Neural cell (in vitro differentiated cells): ENCODE results near the gene NR1H3. TPM values are rescaled to one million over a fixed set of nuclear protein-coding genes. Genes with fewer than 3 reads are reported as not detected.

Source experiments
- H2AFZ ChIP-seq: fragments of 200-600, 300-800 bp; sonication (generic), shearing (Covaris generic); 2 replicates; pipeline ENCODE4 v1.6.0; 2014; ENCODE audit warnings: low read depth, mild to moderate bottlenecking, antibody characterized with exemption, low read length, moderate library complexity
- H3F3A ChIP-seq: fragments of 200-600 bp; shearing (Covaris generic); 2 replicates; pipeline ENCODE4 v1.6.1; 2016; ENCODE audit warnings: mild to moderate bottlenecking, moderate library complexity, mixed read lengths, antibody characterized with exemption, low read length; ENCODE audit not compliant: insufficient read depth, poor library complexity, severe bottlenecking
- H3K27ac ChIP-seq: fragments of 200-600, 300-800 bp; sonication (generic), shearing (Covaris generic); 2 replicates; pipeline ENCODE4 v1.5.1; 2014; ENCODE audit warnings: mild to moderate bottlenecking, low read length, moderate library complexity
- H3K27me3 ChIP-seq: fragments of 300-800, 200-600 bp; sonication (generic), shearing (Covaris generic); 2 replicates; pipeline ENCODE4 v1.6.0; 2014; ENCODE audit warnings: mild to moderate bottlenecking, low read depth, low read length, moderate library complexity; ENCODE audit not compliant: insufficient read depth
- H3K36me3 ChIP-seq: fragments of 300-800, 200-600 bp; sonication (generic), shearing (Covaris generic); 2 replicates; pipeline ENCODE4 v1.5.1; 2014; ENCODE audit warnings: mild to moderate bottlenecking, antibody characterized with exemption, low read length, moderate library complexity; ENCODE audit not compliant: insufficient read depth
- H3K4me2 ChIP-seq: fragments of 300-800, 200-600 bp; sonication (generic), shearing (Covaris generic); 2 replicates; pipeline ENCODE4 v1.6.0; 2014; ENCODE audit warnings: mild to moderate bottlenecking, low read length
- H3K4me3 ChIP-seq: fragments of 300-800, 200-600 bp; sonication (generic), shearing (Covaris generic); 2 replicates; pipeline ENCODE4 v1.5.1; 2014; ENCODE audit warnings: mild to moderate bottlenecking, low read length, moderate library complexity
- H3K79me2 ChIP-seq: fragments of 200-600 bp; shearing (Covaris generic); replicated peaks from 2 replicates; pipeline ENCODE4 v1.6.0; 2014; ENCODE audit warnings: mild to moderate bottlenecking, low read length, moderate library complexity; ENCODE audit not compliant: insufficient read depth
- H3K9ac ChIP-seq: fragments of 300-800, 200-600 bp; sonication (generic), shearing (Covaris generic); 2 replicates; pipeline ENCODE4 v1.6.1; 2016; ENCODE audit warnings: mild to moderate bottlenecking, low read length, mixed read lengths
- H3K9me2 ChIP-seq: fragments of 200-600 bp; shearing (Covaris generic); 2 replicates; pipeline ENCODE4 v1.6.1; 2016; ENCODE audit warnings: mild to moderate bottlenecking, low read length, mixed read lengths; ENCODE audit not compliant: insufficient read depth
- H3K9me3 ChIP-seq: fragments of 200-600, 300-800 bp; sonication (generic), shearing (Covaris generic); 2 replicates; pipeline ENCODE4 v1.6.1; 2016; ENCODE audit warnings: mild to moderate bottlenecking, mixed run types, low read length, moderate library complexity, mixed read lengths
- H4K20me1 ChIP-seq: fragments of 200-600 bp; shearing (Covaris generic); 2 replicates; pipeline ENCODE4 v1.6.1; 2016; ENCODE audit warnings: mild to moderate bottlenecking, mixed run types; ENCODE audit not compliant: insufficient read depth
- CTCF ChIP-seq: fragments of 450-650 bp; IDR thresholded peaks from 2 replicates; pipeline ENCODE4 v1.5.1; 2014; ENCODE audit warnings: antibody characterized with exemption, mild to moderate bottlenecking, moderate library complexity; ENCODE audit not compliant: poor library complexity, severe bottlenecking
- EP300 ChIP-seq: fragments of 450-650 bp; conservative IDR thresholded peaks from 2 replicates; pipeline ENCODE4 v1.6.1; 2014; ENCODE audit warnings: antibody characterized with exemption, mild to moderate bottlenecking, moderate library complexity; ENCODE audit not compliant: poor library complexity, severe bottlenecking
- EZH2 ChIP-seq: fragments of 200-600, 300-800 bp; shearing (Covaris generic), sonication (generic); IDR thresholded peaks from 2 replicates; pipeline ENCODE4 v1.6.1; 2014; ENCODE audit warnings: antibody characterized with exemption, low read length, borderline replicate concordance, mild to moderate bottlenecking; ENCODE audit not compliant: insufficient read depth, poor library complexity, severe bottlenecking
- MXI1 ChIP-seq: fragments of 450-650 bp; conservative IDR thresholded peaks from 2 replicates; pipeline ENCODE4 v1.6.1; 2014; ENCODE audit warnings: antibody characterized with exemption, mild to moderate bottlenecking; ENCODE audit not compliant: poor library complexity, severe bottlenecking
- POLR2AphosphoS5 ChIP-seq: IDR thresholded peaks from 2 replicates; pipeline ENCODE4 v1.6.1; 2012
- RAD21 ChIP-seq: fragments of 450-650 bp; conservative IDR thresholded peaks from 2 replicates; pipeline ENCODE4 v1.6.1; 2014; ENCODE audit warnings: antibody characterized with exemption, mild to moderate bottlenecking, moderate library complexity
- REST ChIP-seq: IDR thresholded peaks from 2 replicates; pipeline ENCODE4 v1.6.1; 2012; ENCODE audit warnings: borderline replicate concordance
- SMC3 ChIP-seq: fragments of 450-650 bp; conservative IDR thresholded peaks from 2 replicates; pipeline ENCODE4 v1.6.1; 2014; ENCODE audit warnings: antibody characterized with exemption, mild to moderate bottlenecking, moderate library complexity; ENCODE audit not compliant: poor library complexity
- TAF1 ChIP-seq: IDR thresholded peaks from 2 replicates; pipeline ENCODE4 v1.6.1; 2012; ENCODE audit warnings: low read depth
- polyA plus RNA-seq: library from polyadenylated mRNA; depleted of rRNA; stranded (reverse); fragments of >200 nt; gene quantifications from 2 replicates; pipeline ENCODE4 v1.2.3, GENCODE V29; 2014

NR1H3 gene
- polyA plus RNA-seq, 1 donor from 2014 or later = 7.7 TPM

DNA sequence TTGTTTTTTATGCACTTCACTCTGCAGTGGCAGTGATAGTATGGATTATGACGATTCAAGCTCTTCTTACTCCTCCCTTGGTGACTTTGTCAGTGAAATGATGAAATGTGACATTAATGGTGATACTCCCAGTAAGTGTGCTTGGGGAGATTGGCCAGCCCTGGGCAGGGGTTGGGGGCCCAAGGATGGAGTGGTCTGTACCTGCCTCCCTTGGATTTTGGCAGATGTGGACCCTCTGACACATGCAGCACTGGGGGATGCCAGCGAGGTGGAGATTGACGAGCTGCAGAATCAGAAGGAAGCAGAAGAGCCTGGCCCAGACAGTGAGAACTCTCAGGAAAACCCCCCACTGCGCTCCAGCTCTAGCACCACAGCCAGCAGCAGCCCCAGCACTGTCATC is 26.4 kb downstream of the NR1H3 start:
- Histone ChIP-seq H3K4me2 (no peak overlapping the region), H3K79me2 (no peaks in the 10 kb centered on the region), H3K9ac (no peak overlapping the region), H3F3A (no peaks in the 10 kb centered on the region), H3K9me3 (no peaks in the 10 kb centered on the region), H2AFZ (no peak overlapping the region), H3K4me3 (no peak overlapping the region), H3K36me3 (peaks cover 7% of the 10 kb centered on the region), H3K27me3 (no peaks in the 10 kb centered on the region), H3K27ac (no peak overlapping the region), H4K20me1 (no peaks in the 10 kb centered on the region), H3K9me2 (no peaks in the 10 kb centered on the region)
- no peak for TF ChIP-seq MXI1
- no peak for TF ChIP-seq EZH2
- no peak for TF ChIP-seq RAD21

DNA sequence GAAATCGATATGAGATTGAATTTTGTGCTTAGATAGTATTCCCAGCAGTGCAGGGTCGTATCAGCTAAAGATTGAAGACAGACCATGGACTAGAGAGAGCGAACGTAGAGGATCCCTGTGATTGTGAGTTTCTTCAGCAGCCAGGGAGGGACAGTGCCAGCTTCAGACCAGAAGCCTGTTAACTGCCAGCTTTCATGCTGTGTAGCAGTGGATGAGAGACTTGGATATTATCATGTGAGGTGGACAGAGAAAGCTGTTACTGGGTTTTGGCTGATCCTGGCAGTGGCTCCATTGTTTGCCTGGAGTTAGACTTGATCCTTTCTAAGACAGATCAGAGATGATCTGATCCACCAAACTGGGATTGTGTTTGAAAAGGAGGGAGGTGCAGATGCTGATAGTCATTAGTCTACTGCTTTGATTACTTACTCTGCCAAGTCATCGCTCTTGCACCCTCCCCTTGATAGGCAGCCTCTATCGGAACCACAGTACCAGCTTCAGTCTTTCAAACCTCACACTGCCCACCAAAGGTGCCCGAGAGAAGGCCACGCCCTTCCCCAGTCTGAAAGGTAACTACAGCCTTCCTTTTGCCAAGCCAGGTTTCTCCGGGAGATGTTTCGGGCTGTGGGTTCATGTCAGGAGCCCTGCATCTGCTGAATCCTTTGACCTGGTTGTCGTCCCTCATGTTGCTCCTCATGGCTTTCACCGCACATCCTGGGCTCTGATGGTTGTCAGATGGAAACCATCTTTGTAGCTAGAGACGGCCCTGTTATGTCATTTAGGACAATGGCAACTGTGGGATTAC is 28.4 kb downstream of the NR1H3 start:
- Histone ChIP-seq H3K79me2 (no peaks in the 10 kb centered on the region), H3K9me2 (no peaks in the 10 kb centered on the region), H3K4me3 (no peak overlapping the region), H3F3A (no peaks in the 10 kb centered on the region), H4K20me1 (no peaks in the 10 kb centered on the region), H3K27me3 (no peaks in the 10 kb centered on the region), H3K4me2 (no peak overlapping the region), H3K9me3 (no peaks in the 10 kb centered on the region), H3K36me3 (peaks cover 11% of the 10 kb centered on the region), H3K27ac (no peak overlapping the region), H2AFZ (no peak overlapping the region), H3K9ac (no peak overlapping the region)
- no peak for TF ChIP-seq CTCF
- no peak for TF ChIP-seq RAD21
- TF ChIP-seq EZH2 = no peak
- no peak for TF ChIP-seq POLR2AphosphoS5
- TF ChIP-seq REST = no peak
- TF ChIP-seq MXI1 = no peak
- no peak for TF ChIP-seq TAF1
- no peak for TF ChIP-seq SMC3
- no peak for TF ChIP-seq EP300
